K562 (cell line): ENCODE measurements around the gene NPAS1. TPM values are rescaled to one million over a fixed set of nuclear protein-coding genes. Genes with fewer than 3 reads are reported as not detected.
A peak's percentile ranks its signal among the peaks of the same experiment; 100 is the strongest.

Experiments used
- ATAC-seq: fragments of 200-7000 bp; cut with Tn5 transposase; 3 replicates; pipeline ENCODE4 v1.9.1; 2020; ENCODE audit warnings: moderate library complexity
- BruUV-seq: library from RNA; stranded (reverse); fragments of 400-500 nt; replicated peaks from 2 replicates; lab custom pipeline; 2021; lab: Mats Ljungman, UMichigan
- CTCF ChIA-PET: fragments of 300-600 bp; formaldehyde crosslinking; extraction: SDS; loops from one replicate; lab custom pipeline; 2021; ENCODE audit warnings: low intra/inter-chr PET ratio; lab: Yijun Ruan, JAX
- POLR2A ChIA-PET: fragments of 300-600, 350-650 bp; sonication (Branson Sonifier 250); formaldehyde crosslinking; extraction: SDS; loops from one replicate; lab custom pipeline; 2021; ENCODE audit warnings: antibody characterized with exemption, inconsistent platforms; lab: Yijun Ruan, JAX
- DNase-seq, 4 experiments: peaks; one replicate each; pipeline versions ENCODE4 v3.0.0 to v3.0.0-alpha.2; 2011 to 2018; ENCODE audit warnings: low spot score in 3 of 4, mixed read lengths in 3 of 4; ENCODE audit errors: extremely low read depth in 1 of 4
- FAIRE-seq: peaks from 2 replicates; lab custom pipeline; 2011; peaks lifted over from hg19 to GRCh38; lab: Jason Lieb, UNC
- H2AFZ ChIP-seq: 2 replicates; pipeline ENCODE4 v1.6.0; 2011; ENCODE audit warnings: low read depth, low read length, control low read depth, inconsistent platforms
- H3K27ac ChIP-seq: fragments of 200-600 bp; 3 replicates; pipeline ENCODE4 v1.8.0; 2011; ENCODE audit warnings: low read depth, mild to moderate bottlenecking, control low read depth, inconsistent platforms, low read length, moderate library complexity, mixed read lengths; ENCODE audit errors: extremely low read depth
- H3K27me3 ChIP-seq, 2 experiments: fragments of 300-600 bp in 1 of 2; 2 replicates in 1 of 2; 3 replicates in 1 of 2; pipeline versions ENCODE4 v1.6.0 to v1.8.0; 2011; ENCODE audit warnings: inconsistent platforms in 2 of 2, low read length in 2 of 2, mild to moderate bottlenecking in 1 of 2, mixed read lengths in 1 of 2, moderate library complexity in 1 of 2; ENCODE audit not compliant: control insufficient read depth in 2 of 2, insufficient read depth in 2 of 2
- H3K36me3 ChIP-seq: fragments of 300-600 bp; 3 replicates; pipeline ENCODE4 v1.8.0; 2011; ENCODE audit warnings: mild to moderate bottlenecking, low read length, inconsistent platforms; ENCODE audit not compliant: control insufficient read depth, insufficient read depth
- H3K4me1 ChIP-seq, 2 experiments: fragments of 200-600 bp in 1 of 2; replicated peaks in 1 of 2; 2 replicates in 1 of 2; 3 replicates in 1 of 2; pipeline versions ENCODE4 v1.5.1 to v1.8.0; 2011; ENCODE audit warnings: inconsistent platforms in 2 of 2, low read length in 2 of 2, mild to moderate bottlenecking in 1 of 2, mixed read lengths in 1 of 2, moderate library complexity in 1 of 2; ENCODE audit not compliant: control insufficient read depth in 2 of 2, insufficient read depth in 2 of 2
- H3K4me2 ChIP-seq: 2 replicates; pipeline ENCODE4 v1.6.1; 2011; ENCODE audit warnings: low read length, control low read depth, inconsistent platforms, mixed read lengths; ENCODE audit not compliant: insufficient read depth
- H3K4me3 ChIP-seq: fragments of 200-600 bp; sonication (generic), shearing (Covaris generic); 2 replicates; pipeline ENCODE4 v1.5.1; 2016; ENCODE audit warnings: control low read depth, inconsistent platforms
- H3K79me2 ChIP-seq: fragments of 200-600 bp; 3 replicates; pipeline ENCODE4 v1.8.0; 2011; ENCODE audit warnings: low read length, inconsistent platforms; ENCODE audit not compliant: control insufficient read depth, insufficient read depth
- H3K9ac ChIP-seq, 2 experiments: 2 replicates each; pipeline versions ENCODE4 v1.6.0 to v1.6.1; 2011; ENCODE audit warnings: low read depth in 2 of 2, low read length in 2 of 2, control low read depth in 1 of 2, inconsistent platforms in 1 of 2, mild to moderate bottlenecking in 1 of 2, mixed read lengths in 1 of 2; ENCODE audit not compliant: insufficient read depth in 1 of 2
- H3K9me1 ChIP-seq: one replicate; pipeline ENCODE4 v1.6.0; 2011; ENCODE audit warnings: inconsistent platforms, mild to moderate bottlenecking, low read length, moderate library complexity; ENCODE audit not compliant: control insufficient read depth, insufficient read depth
- H3K9me3 ChIP-seq: replicated peaks from 2 replicates; pipeline ENCODE4 v1.5.1; 2011; ENCODE audit warnings: low read depth, low read length, inconsistent platforms; ENCODE audit not compliant: control insufficient read depth, insufficient read depth
- H4K20me1 ChIP-seq: replicated peaks from 2 replicates; pipeline ENCODE4 v1.6.1; 2011; ENCODE audit warnings: low read length, inconsistent platforms, mixed read lengths; ENCODE audit not compliant: control insufficient read depth, insufficient read depth
- CREM ChIP-seq: IDR thresholded peaks from 2 replicates; pipeline ENCODE4 v1.6.1; 2014; ENCODE audit warnings: antibody characterized with exemption, low read depth
- REST ChIP-seq, 2 experiments: fragments of 450-650 bp; formaldehyde crosslinking in 1 of 2; IDR thresholded peaks; 2 replicates each; pipeline versions ENCODE4 v1.4.0 to v1.6.1; 2014 to 2020; ENCODE audit warnings: mild to moderate bottlenecking in 2 of 2, borderline replicate concordance in 1 of 2, low read depth in 1 of 2
- YY1 ChIP-seq, 3 experiments: IDR thresholded peaks; 2 replicates each; pipeline ENCODE4 v1.6.1; 2011; ENCODE audit warnings: low read length in 2 of 3, mild to moderate bottlenecking in 2 of 3, moderate library complexity in 2 of 3, borderline replicate concordance in 1 of 3, control low read depth in 1 of 3, low read depth in 1 of 3; ENCODE audit not compliant: insufficient read depth in 3 of 3, insufficient replicate concordance in 2 of 3, control insufficient read depth in 1 of 3, insufficient read length in 1 of 3; ENCODE audit errors: extremely low read depth in 1 of 3
- ZBTB17 ChIP-seq: fragments of 450-650 bp; formaldehyde crosslinking; IDR thresholded peaks from 2 replicates; pipeline ENCODE4 v1.4.0; 2020; ENCODE audit warnings: mild to moderate bottlenecking
- WGBS: fragments of 100-300 bp; shearing (Covaris generic); methylation state at CpG from one replicate; pipeline ENCODE4 v1.1.6; 2016; ENCODE audit warnings: low coverage, mixed read lengths; ENCODE audit not compliant: insufficient coverage; ENCODE audit errors: missing lambda C conversion rate; 5-methylcytosine and 5-hydroxymethylcytosine counted together
- in situ Hi-C: fragments of 300-500 bp; cut with MboI; formaldehyde crosslinking; loops from 4 replicates; pipeline ENCODE4 v1.15.0; 2018; ENCODE audit warnings: inconsistent platforms, mixed read lengths
- intact Hi-C: fragments of 100-400 bp; cut with micrococcal nuclease; formaldehyde crosslinking; loops from 2 replicates; pipeline ENCODE4 v1.14.2; 2022
- polyA plus RNA-seq, 8 experiments: library from polyadenylated mRNA; depleted of rRNA in 4 of 8; stranded (reverse) in 5 of 8; unstranded in 3 of 8; fragments of >200 nt; fragmentation: Nextera tagmentation in 2 of 8; fragmentation: Illumina TruSeq in 1 of 8; extraction: Ambion mirVana in 2 of 8; extraction: Trizol in 1 of 8; gene quantifications; 2 replicates each; pipeline versions ENCODE4 v1.2.1 to v1.2.3, GENCODE V29; 2011 to 2014; ENCODE audit warnings: inconsistent platforms in 1 of 8, missing spikeins in 1 of 8
- total RNA-seq, 7 experiments: library from RNA; depleted of rRNA in 6 of 7; stranded (reverse); fragments of >200 nt in 6 of 7; fragmentation: Illumina TruSeq in 2 of 7; extraction: Trizol in 2 of 7; gene quantifications; 2 replicates each; pipeline versions ENCODE4 v1.2.1 to v1.2.3, GENCODE V29; 2011 to 2021; ENCODE audit warnings: low replicate concordance in 1 of 7
- TF ChIP-seq, protein P1 (sequence below), 2 experiments: fragments of 450-650 bp; IDR thresholded peaks; 2 replicates each; pipeline ENCODE4 v1.6.1; 2016
- TF ChIP-seq, protein P2 (sequence below): fragments of 450-650 bp; IDR thresholded peaks from 2 replicates; pipeline ENCODE4 v1.6.1; 2016

NPAS1 gene
- total and polyA plus RNA-seq, 9 of the 15 experiments (the other 6 are each of a cell fraction or from before 2014, with no cell fraction given) = 0.58 to 5.3 (median 2.0) TPM; not detected in 2

DNA sequence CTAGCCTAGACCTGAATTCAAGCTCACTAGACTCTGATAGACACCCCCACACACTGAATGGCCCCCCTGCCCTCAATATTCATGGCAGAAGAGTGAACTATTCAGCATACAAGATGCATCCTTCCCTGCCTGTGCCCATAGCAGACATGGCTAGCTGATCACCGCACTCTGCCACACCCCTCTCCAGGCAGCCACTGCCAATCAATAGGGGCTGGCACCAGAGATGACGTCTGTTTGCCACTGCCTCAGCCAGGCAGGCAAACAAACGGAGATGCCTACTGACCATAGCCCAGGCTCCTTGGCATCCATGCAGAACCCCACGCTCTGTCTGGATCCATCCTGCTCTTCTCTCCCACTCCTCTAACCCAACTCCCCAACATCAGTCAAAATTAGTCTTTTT, 13.8 kb upstream of the NPAS1 start:
- no peak overlapping the region for H3K27ac ChIP-seq
- no peak overlapping the region for H2AFZ ChIP-seq
- H3K4me3 ChIP-seq = no peak overlapping the region
- no TSS peak for BruUV-seq
- no peaks in the 10 kb centered on the region for H4K20me1 ChIP-seq
- H3K36me3 ChIP-seq = peaks cover 3% of the 10 kb centered on the region; the same call in 2 of the 3 replicates
- peak; percentile 9; the same call in 2 of the 3 replicates for ATAC-seq
- DNase-seq = peak in 1 of 4 experiments; percentile 19
- H3K4me2 ChIP-seq = no peak overlapping the region
- ChIA-PET POLR2A (no interaction called here), CTCF (no interaction called here)
- no peaks in the 10 kb centered on the region for H3K79me2 ChIP-seq
- H3K27me3 ChIP-seq = no peaks in the 10 kb centered on the region
- peaks cover 5 to 28% of the 10 kb centered on the region in 2 experiments for H3K4me1 ChIP-seq
- in situ Hi-C loops (no loop called here), intact Hi-C loops (no loop called here)
- peak overlapping the region in 1 of 2 experiments; percentile 83; a peak in 1 of 4 replicates for H3K9ac ChIP-seq
- WGBS = 45% methylated on average over 3 of the region's 4 CpGs
- no peaks in the 10 kb centered on the region for H3K9me3 ChIP-seq
- no peaks in the 10 kb centered on the region for H3K9me1 ChIP-seq
- peak; percentile 6 for FAIRE-seq
- TF ChIP-seq ZBTB17 (CRISPR knock-in tag) = peak; percentile 97
- TF ChIP-seq, protein P1, sequence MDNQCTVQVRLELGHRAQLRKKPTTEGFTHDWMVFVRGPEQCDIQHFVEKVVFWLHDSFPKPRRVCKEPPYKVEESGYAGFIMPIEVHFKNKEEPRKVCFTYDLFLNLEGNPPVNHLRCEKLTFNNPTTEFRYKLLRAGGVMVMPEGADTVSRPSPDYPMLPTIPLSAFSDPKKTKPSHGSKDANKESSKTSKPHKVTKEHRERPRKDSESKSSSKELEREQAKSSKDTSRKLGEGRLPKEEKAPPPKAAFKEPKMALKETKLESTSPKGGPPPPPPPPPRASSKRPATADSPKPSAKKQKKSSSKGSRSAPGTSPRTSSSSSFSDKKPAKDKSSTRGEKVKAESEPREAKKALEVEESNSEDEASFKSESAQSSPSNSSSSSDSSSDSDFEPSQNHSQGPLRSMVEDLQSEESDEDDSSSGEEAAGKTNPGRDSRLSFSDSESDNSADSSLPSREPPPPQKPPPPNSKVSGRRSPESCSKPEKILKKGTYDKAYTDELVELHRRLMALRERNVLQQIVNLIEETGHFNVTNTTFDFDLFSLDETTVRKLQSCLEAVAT (IDR thresholded peaks at IDR 0.05) = peak in 1 of 2 experiments; percentile 96; a peak in 2 of 4 replicates
- no peak for TF ChIP-seq YY1 (IDR thresholded peaks at IDR 0.05; ENCODE audit: borderline replicate concordance in 1 of 3, control insufficient read depth in 1 of 3, extremely low read depth in 1 of 3, insufficient read depth in 3 of 3, insufficient read length in 1 of 3, insufficient replicate concordance in 2 of 3, low read depth in 1 of 3, low read length in 2 of 3)
- TF ChIP-seq CREM = 0 out of 2 replicates have a peak, but pooled peaks have one; percentile 8
- peak; percentile 38; the same call in 1 of the 2 replicates for TF ChIP-seq REST (IDR thresholded peaks at IDR 0.05; ENCODE audit: borderline replicate concordance)
- no peak for TF ChIP-seq REST (CRISPR knock-in tag; IDR thresholded peaks at IDR 0.05; ENCODE audit: low read depth)
- TF ChIP-seq, protein P2, sequence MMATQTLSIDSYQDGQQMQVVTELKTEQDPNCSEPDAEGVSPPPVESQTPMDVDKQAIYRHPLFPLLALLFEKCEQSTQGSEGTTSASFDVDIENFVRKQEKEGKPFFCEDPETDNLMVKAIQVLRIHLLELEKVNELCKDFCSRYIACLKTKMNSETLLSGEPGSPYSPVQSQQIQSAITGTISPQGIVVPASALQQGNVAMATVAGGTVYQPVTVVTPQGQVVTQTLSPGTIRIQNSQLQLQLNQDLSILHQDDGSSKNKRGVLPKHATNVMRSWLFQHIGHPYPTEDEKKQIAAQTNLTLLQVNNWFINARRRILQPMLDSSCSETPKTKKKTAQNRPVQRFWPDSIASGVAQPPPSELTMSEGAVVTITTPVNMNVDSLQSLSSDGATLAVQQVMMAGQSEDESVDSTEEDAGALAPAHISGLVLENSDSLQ = peak; percentile 29; the same call in 1 of the 2 replicates
